22Rv1 (cell line): ENCODE data around the gene CSPG4.

Experiments used
- H3K27ac ChIP-seq: fragments of 450-650 bp; 2 replicates; pipeline ENCODE4 v1.5.1; 2017
- CTCF ChIP-seq: fragments of 450-650 bp; IDR thresholded peaks from 2 replicates; pipeline ENCODE4 v1.5.1; 2017; ENCODE audit warnings: mild to moderate bottlenecking
- ZFX ChIP-seq: fragments of 450-650 bp; IDR thresholded peaks from 2 replicates; pipeline ENCODE4 v1.6.1; 2017; ENCODE audit warnings: antibody characterized with exemption, borderline replicate concordance

CSPG4 gene

GRCh38 chr15:75676688-75677464 lies 35.8 kb downstream of the CSPG4 start:
- H3K27ac ChIP-seq = no peak overlapping the region
- TF ChIP-seq CTCF (no peak), ZFX (no peak)

GRCh38 chr15:75675579-75676404 lies 36.9 kb downstream of the CSPG4 start:
- H3K27ac ChIP-seq = no peak overlapping the region
- TF ChIP-seq CTCF (no peak), ZFX (no peak)

GRCh38 chr15:75674366-75674765 lies 38.3 kb downstream of the CSPG4 start:
- no peak overlapping the region for H3K27ac ChIP-seq
- no peak for TF ChIP-seq CTCF
- no peak for TF ChIP-seq ZFX

- no peak overlapping the region for H3K27ac ChIP-seq
- no peak for TF ChIP-seq ZFX
- no peak for TF ChIP-seq CTCF
Observed at GRCh38 chr15:75673426-75674235, 39.0 kb downstream of the CSPG4 start.

GRCh38 chr15:75672646-75673425 lies 39.8 kb downstream of the CSPG4 start:
- no peak overlapping the region for H3K27ac ChIP-seq
- TF ChIP-seq CTCF (no peak), ZFX (no peak)

- H3K27ac ChIP-seq = no peak overlapping the region
- TF ChIP-seq ZFX (no peak), CTCF (no peak)
Observed at GRCh38 chr15:75671730-75672602, 40.7 kb downstream of the CSPG4 start.
